Stimulated activated naive CD8-positive, alpha-beta T cell treated with anti-CD3 and anti-CD28 coated beads, Interleukin-15, Interleukin-2, amounts not matched to agents 100 U/mL and 50 U/mL, for 24 hours (primary cell): ENCODE results near the gene PDZD2.

ENCODE experiments used
- ATAC-seq: fragments of 150-1000 bp; cut with Tn5 transposase; one replicate; pipeline ENCODE4 v1.10.0; 2021
- DNase-seq: peaks from one replicate; pipeline ENCODE4 v3.0.0; 2021

Gene PDZD2

GRCh38 chr5:32145378-32145777 lies 506.4 kb downstream of the PDZD2 start:
- ATAC-seq (no peak), DNase-seq (no peak)

- DNase-seq (no peak), ATAC-seq (no peak)
Observed at GRCh38 chr5:32147236-32147635, 508.3 kb downstream of the PDZD2 start.

DNA sequence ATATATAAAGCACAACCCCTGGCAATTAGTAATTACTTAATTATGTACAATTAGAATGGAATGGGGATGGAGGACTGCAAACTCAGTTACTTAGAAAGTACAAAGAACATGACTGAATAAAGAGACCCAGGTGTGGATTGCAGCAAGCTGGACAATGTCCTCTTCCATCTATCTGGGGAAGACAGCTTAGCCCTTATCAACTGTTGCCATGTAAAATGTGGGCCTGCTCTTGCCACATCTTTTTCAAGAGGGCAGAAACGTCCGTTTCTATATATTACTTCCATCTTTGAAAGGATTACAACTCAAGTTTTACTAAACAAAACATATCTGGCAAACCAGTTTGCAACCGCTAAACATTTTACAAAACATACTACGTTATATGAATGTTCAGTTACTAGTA lies 509.0 kb downstream of the PDZD2 start:
- no peak for ATAC-seq

GRCh38 chr5:32150366-32150765 lies 511.4 kb downstream of the PDZD2 start:
- ATAC-seq, result no peak
- DNase-seq, result no peak

More for the DNA sequence above, 509.0 kb downstream of the PDZD2 start:
- no peak for DNase-seq

- no peak for ATAC-seq
- DNase-seq, result no peak
Observed at GRCh38 chr5:32151198-32151597, 512.3 kb downstream of the PDZD2 start.

GRCh38 chr5:32153723-32154122 lies 514.8 kb downstream of the PDZD2 start:
- ATAC-seq (no peak), DNase-seq (no peak)

DNA sequence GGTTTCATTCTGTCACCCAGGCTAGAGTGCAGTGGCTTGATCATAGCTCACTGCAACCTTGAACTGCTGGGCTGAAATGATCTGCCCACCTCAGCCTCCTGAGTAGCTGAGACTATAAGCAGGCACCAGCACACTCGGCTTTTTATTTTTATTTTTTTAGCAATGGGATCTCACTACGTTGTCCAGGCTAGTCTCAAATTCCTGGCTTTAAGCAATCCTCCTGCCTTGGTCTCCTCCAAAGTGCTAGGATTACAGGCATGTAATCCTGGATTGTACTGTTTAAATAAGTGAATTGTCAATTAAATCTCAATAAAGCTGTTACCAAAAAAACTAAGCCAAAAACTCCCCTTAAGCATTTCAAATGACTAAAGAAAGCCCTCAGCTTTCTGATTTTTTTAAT lies 516.3 kb downstream of the PDZD2 start:
- ATAC-seq (no peak), DNase-seq (no peak)

DNA sequence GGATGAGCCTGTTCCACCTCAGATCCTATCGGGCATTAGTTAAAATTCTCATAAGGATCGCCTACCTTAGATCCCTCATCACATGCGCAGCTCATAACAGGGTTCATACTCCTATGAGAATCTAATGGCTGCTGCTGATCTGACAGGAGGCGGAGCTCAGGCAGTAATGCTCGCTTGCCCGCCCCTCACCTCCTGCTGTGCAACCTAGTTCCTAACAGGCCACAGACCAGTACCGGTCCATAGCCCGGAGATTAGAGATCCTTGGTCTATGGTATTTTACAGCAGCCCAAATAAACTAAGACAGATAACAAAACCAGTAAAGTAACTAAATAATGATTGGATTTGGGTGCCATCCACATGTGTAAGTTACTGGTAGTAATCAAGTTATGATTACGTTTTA lies 517.7 kb downstream of the PDZD2 start:
- DNase-seq (no peak), ATAC-seq (no peak)

- no peak for DNase-seq
- ATAC-seq, result no peak
Observed at GRCh38 chr5:32157078-32157477, 518.1 kb downstream of the PDZD2 start.

DNA sequence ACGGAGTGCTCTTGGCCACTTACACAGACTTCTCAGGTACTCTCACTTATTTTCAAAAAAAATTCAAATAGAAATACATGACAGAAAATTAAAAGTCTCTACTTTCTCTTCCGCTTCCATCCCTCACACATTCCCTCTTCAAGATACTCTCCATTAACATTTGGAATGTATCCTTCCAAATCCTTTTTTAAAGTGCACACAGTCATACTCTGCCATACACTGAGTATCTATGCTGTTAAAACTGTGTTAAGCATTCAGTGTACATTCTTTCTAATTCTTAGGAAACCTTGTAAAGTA lies 519.7 kb downstream of the PDZD2 start:
- ATAC-seq, result no peak
- DNase-seq, result no peak

DNA sequence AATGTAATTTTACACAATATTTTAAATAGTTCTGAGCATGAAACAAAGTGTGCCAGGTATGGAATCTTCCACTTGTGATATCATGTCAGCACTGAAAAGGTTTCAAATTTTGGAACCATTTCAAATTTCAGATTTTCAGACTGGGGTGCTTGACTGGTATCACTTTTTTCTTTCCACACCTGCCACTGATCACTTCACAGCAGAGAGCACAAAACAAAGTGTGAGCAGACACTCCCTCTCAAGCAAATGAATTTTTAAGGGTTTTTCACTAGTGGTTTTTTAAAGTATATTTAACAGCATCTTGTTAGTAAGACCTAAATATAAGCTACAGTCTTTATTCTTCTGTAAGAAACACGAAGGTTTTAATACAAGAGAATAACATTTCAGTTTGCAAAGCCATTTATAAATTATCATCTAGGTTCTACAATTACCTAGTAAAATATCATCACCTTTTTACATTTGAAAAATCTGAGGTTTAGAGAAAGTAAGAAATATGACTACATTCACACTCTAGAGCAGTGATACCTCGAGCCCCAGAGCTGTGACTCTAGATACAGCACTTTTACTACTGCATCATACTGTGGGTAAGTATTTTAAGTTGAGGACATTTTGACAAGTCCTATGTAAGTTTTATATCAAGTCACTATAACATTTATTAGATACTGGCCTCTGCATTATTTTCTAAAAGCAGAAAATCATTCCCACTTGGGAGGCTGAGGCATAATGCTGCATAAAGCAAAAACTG lies 520.6 kb downstream of the PDZD2 start:
- DNase-seq (no peak), ATAC-seq (no peak)

- DNase-seq, result no peak
- ATAC-seq, result no peak
Observed at GRCh38 chr5:32160228-32160627, 521.3 kb downstream of the PDZD2 start.
